Uterus (tissue), 2 donors: ENCODE measurements around the gene PTPRG.

Experiments used
- CTCF ChIP-seq, 4 experiments: fragments of 200-600 bp in 2 of 4; fragments of 450-650 bp in 2 of 4; sonication (generic) in 2 of 4; IDR thresholded peaks; one replicate each; pipeline ENCODE4 v1.5.1; 2016 to 2019; ENCODE audit warnings: antibody characterized with exemption in 4 of 4, mild to moderate bottlenecking in 2 of 4, moderate library complexity in 1 of 4
- POLR2A ChIP-seq, 2 donors: fragments of 450-650 bp; IDR thresholded peaks; one replicate each; pipeline ENCODE4 v1.6.1; 2016; ENCODE audit warnings: antibody characterized with exemption in 2 of 2, mild to moderate bottlenecking in 1 of 2, moderate library complexity in 1 of 2

GRCh38 chr3:62293051-62293780 lies 731.8 kb downstream of the PTPRG start:
- TF ChIP-seq CTCF (IDR thresholded peaks at IDR 0.05) (no peak), POLR2A (IDR thresholded peaks at IDR 0.05) (no peak)
